ENCODE results near the gene PTPRN2. TPM values are rescaled to one million over a fixed set of nuclear protein-coding genes. Genes with fewer than 3 reads are reported as not detected.

The PTPRN2 gene
- polyA plus RNA-seq, 1 of the 3 experiments (the other 2 are of a cell fraction): 4.0 TPM

DNA sequence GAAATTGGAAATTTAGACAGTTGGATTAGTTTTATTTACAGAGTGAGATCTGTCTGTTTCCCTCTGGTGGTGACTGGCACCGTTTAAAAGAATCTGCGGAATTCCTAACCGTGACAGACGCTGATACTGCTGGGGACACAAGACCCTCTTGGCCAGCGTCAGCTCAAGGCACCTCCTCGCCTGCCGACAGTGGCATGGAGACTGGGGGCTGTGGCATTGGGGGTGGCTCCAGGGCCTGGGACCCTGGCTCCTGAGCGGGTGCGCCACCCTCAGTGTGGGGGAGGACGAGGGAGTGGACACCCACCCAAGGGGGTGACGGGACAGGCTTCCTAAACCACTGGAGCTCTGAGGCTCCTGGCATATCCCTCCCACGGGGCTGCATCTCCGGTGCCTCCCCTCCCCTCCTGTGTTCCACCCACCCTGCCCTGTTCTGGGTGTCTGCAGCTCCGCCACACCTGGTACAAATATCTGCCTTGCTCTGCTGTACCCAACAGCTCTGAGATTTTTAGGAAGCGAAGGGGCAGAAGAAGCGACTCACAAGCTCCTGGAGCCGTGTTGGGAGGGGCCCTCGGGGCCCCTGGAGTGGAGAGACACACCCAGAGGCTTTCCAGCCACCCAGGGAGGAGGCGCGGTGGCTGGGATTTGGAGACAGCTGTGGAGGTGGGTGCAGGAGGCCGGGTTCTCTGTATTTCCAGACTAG is 1072.1 kb downstream of the PTPRN2 start:
- Histone ChIP-seq H3K27me3 (ENCODE audit: insufficient read depth) (no peaks in the 10 kb centered on the region), H3K36me3 (replicated peaks in 1 of 2; ENCODE audit: control insufficient read depth in 1 of 2, insufficient read depth in 2 of 2, low read length in 1 of 2) (no peaks in the 10 kb centered on the region), H3K9ac (no peak overlapping the region), H3K4me1 (ENCODE audit: control insufficient read depth in 1 of 2, insufficient read depth in 2 of 2, low read depth in 1 of 2, low read length in 1 of 2) (peaks cover 0 to 2% of the 10 kb centered on the region in 2 experiments; a peak in 1 of 4 replicates), H3K4me3 (ENCODE audit: low read depth in 2 of 2, low read length in 1 of 2) (no peak overlapping the region), H3K27ac (ENCODE audit: low read depth in 2 of 2, low read length in 1 of 2) (no peak overlapping the region), H3K9me3 (no peaks in the 10 kb centered on the region), H4K20me1 (ENCODE audit: insufficient read depth) (no peaks in the 10 kb centered on the region), H3K4me2 (no peak overlapping the region), H3K9me2 (no peaks in the 10 kb centered on the region), H3K79me2 (ENCODE audit: insufficient read depth) (no peaks in the 10 kb centered on the region), H2AFZ (ENCODE audit: low read depth) (no peak overlapping the region), H3F3A (replicated peaks; ENCODE audit: insufficient read depth) (no peaks in the 10 kb centered on the region)
- no peak for DNase-seq
- 51% methylated on average over 15 of the region's 21 CpGs for WGBS (ENCODE audit: low lambda C conversion rate)
- TF ChIP-seq, protein P1, sequence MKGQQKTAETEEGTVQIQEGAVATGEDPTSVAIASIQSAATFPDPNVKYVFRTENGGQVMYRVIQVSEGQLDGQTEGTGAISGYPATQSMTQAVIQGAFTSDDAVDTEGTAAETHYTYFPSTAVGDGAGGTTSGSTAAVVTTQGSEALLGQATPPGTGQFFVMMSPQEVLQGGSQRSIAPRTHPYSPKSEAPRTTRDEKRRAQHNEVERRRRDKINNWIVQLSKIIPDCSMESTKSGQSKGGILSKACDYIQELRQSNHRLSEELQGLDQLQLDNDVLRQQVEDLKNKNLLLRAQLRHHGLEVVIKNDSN (IDR thresholded peaks at IDR 0.05; ENCODE audit: borderline replicate concordance, low read depth): no peak
- TF ChIP-seq SIN3A (IDR thresholded peaks at IDR 0.05; ENCODE audit: borderline replicate concordance, low read depth, low read length) (no peak), RXRA (IDR thresholded peaks at IDR 0.05; ENCODE audit: borderline replicate concordance, low read depth) (no peak), MXI1 (IDR thresholded peaks at IDR 0.05; ENCODE audit: low read depth, low read length) (no peak), NFIC (IDR thresholded peaks at IDR 0.05; ENCODE audit: borderline replicate concordance) (no peak), FOSL2 (IDR thresholded peaks at IDR 0.05; ENCODE audit: borderline replicate concordance, low read depth) (no peak), RCOR1 (IDR thresholded peaks at IDR 0.05; ENCODE audit: low read length) (no peak), EP300 (IDR thresholded peaks at IDR 0.05; ENCODE audit: borderline replicate concordance in 1 of 2, low read depth in 1 of 2, low read length in 1 of 2) (no peak)
- TF ChIP-seq, protein P2, sequence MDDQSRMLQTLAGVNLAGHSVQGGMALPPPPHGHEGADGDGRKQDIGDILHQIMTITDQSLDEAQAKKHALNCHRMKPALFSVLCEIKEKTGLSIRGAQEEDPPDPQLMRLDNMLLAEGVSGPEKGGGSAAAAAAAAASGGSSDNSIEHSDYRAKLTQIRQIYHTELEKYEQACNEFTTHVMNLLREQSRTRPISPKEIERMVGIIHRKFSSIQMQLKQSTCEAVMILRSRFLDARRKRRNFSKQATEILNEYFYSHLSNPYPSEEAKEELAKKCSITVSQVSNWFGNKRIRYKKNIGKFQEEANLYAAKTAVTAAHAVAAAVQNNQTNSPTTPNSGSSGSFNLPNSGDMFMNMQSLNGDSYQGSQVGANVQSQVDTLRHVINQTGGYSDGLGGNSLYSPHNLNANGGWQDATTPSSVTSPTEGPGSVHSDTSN (IDR thresholded peaks at IDR 0.05): no peak
- CTCF ChIA-PET: interaction anchor here (1.1 kb wide), 2 partner anchors 9 to 15 kb away, joined by 3 to 4 read pairs; no protein-coding TSS in a partner anchor
- POLR2A ChIA-PET: interaction anchor here (0.5 kb wide), 1 partner anchor 344 kb away, joined by 3 read pairs; no protein-coding TSS in a partner anchor

DNA sequence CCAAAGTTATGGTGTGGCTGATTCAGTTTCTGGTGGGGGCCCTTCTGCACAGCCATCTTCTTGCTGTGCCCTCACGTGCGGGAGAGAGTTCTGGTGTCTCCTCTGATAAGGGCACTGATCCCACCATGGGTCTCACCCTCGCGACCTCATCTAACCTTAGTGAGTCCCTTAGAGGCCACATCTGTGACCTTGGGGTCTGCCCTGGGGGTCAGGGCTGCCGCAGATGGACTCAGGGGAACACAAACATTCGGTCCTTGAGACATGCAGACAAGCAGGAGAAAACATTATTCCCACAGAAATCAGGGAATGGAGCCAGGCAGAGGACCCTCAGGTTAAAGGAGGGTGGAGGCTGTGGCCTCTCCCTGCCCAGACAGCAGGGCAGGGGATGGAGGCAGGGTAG is 1072.9 kb downstream of the PTPRN2 start:
- Histone ChIP-seq H2AFZ (ENCODE audit: low read depth) (no peak overlapping the region), H3K9ac (no peak overlapping the region), H3K4me2 (no peak overlapping the region), H3K27me3 (ENCODE audit: insufficient read depth) (no peaks in the 10 kb centered on the region), H3K36me3 (replicated peaks in 1 of 2; ENCODE audit: control insufficient read depth in 1 of 2, insufficient read depth in 2 of 2, low read length in 1 of 2) (no peaks in the 10 kb centered on the region), H3K4me1 (ENCODE audit: control insufficient read depth in 1 of 2, insufficient read depth in 2 of 2, low read depth in 1 of 2, low read length in 1 of 2) (peaks cover 0 to 2% of the 10 kb centered on the region in 2 experiments; a peak in 1 of 4 replicates), H3K9me3 (no peaks in the 10 kb centered on the region), H3K4me3 (ENCODE audit: low read depth in 2 of 2, low read length in 1 of 2) (no peak overlapping the region), H3K9me2 (no peaks in the 10 kb centered on the region), H4K20me1 (ENCODE audit: insufficient read depth) (no peaks in the 10 kb centered on the region), H3K79me2 (ENCODE audit: insufficient read depth) (no peaks in the 10 kb centered on the region), H3F3A (replicated peaks; ENCODE audit: insufficient read depth) (no peaks in the 10 kb centered on the region), H3K27ac (ENCODE audit: low read depth in 2 of 2, low read length in 1 of 2) (no peak overlapping the region)
- CTCF ChIA-PET: interaction anchor here (1.1 kb wide), 1 partner anchor 16 kb away, joined by 3 read pairs; no protein-coding TSS in a partner anchor
- POLR2A ChIA-PET: no interaction called here
- no peak for TF ChIP-seq RCOR1 (IDR thresholded peaks at IDR 0.05; ENCODE audit: low read length)
- TF ChIP-seq, protein P3, sequence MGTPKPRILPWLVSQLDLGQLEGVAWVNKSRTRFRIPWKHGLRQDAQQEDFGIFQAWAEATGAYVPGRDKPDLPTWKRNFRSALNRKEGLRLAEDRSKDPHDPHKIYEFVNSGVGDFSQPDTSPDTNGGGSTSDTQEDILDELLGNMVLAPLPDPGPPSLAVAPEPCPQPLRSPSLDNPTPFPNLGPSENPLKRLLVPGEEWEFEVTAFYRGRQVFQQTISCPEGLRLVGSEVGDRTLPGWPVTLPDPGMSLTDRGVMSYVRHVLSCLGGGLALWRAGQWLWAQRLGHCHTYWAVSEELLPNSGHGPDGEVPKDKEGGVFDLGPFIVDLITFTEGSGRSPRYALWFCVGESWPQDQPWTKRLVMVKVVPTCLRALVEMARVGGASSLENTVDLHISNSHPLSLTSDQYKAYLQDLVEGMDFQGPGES (IDR thresholded peaks at IDR 0.05; ENCODE audit: low read depth, low read length): no peak
- no peak for TF ChIP-seq CHD2 (IDR thresholded peaks at IDR 0.05; ENCODE audit: low read length, partially characterized antibody)
- no peak for TF ChIP-seq FOXJ3 (CRISPR knock-in tag; IDR thresholded peaks at IDR 0.05)
- TF ChIP-seq FOSL2 (IDR thresholded peaks at IDR 0.05; ENCODE audit: borderline replicate concordance, low read depth): no peak
- no peak for TF ChIP-seq FOXM1 (IDR thresholded peaks at IDR 0.05; ENCODE audit: low read depth)
- TF ChIP-seq RAD21 (IDR thresholded peaks at IDR 0.05; ENCODE audit: low read length): no peak
- no peak for TF ChIP-seq GATA2 (CRISPR knock-in tag; IDR thresholded peaks at IDR 0.05)
- TF ChIP-seq, protein P4, sequence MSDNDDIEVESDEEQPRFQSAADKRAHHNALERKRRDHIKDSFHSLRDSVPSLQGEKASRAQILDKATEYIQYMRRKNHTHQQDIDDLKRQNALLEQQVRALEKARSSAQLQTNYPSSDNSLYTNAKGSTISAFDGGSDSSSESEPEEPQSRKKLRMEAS (IDR thresholded peaks at IDR 0.05; ENCODE audit: low read depth): no peak
- no peak for TF ChIP-seq NRF1 (IDR thresholded peaks at IDR 0.05; ENCODE audit: low read depth, low read length)
- no peak for TF ChIP-seq EP300 (IDR thresholded peaks at IDR 0.05; ENCODE audit: borderline replicate concordance in 1 of 2, low read depth in 1 of 2, low read length in 1 of 2)
- no peak for TF ChIP-seq SMC3 (IDR thresholded peaks at IDR 0.05; ENCODE audit: low read depth, low read length)
- TF ChIP-seq RFX5 (IDR thresholded peaks at IDR 0.05; ENCODE audit: low read length): no peak
- 48% methylated on average over 6 of the region's 6 CpGs for WGBS (ENCODE audit: low lambda C conversion rate)
- no peak for DNase-seq
